NCI-H69 (cell line): ENCODE measurements around the gene RNF113B.

Experiments used
- DNase-seq: peaks from one replicate; lab custom pipeline; 2025; lab: John Stamatoyannopoulos, UW

RNF113B gene

DNA sequence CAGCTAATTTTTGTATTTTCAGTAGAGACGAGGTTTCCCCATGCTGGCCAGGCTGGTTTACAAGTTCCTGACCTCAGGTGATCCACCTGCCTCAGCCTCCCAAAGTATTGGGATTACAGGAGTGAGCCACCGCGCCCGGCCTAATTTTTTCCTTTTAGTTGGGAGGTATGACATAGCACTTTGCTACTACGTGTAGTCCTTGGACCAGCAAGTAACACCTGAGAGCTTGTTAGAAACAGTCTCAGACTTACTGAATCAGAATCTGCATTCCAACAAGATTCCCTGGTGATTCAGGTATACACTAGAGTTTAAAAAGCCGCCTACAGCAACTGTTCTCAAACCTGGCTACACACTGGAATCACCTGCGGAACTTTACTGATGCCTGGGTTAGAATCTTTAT is 36.0 kb downstream of the RNF113B start:
- no peak for DNase-seq

GRCh38 chr13:98134901-98135300 is 42.2 kb downstream of the RNF113B start:
- no peak for DNase-seq

DNA sequence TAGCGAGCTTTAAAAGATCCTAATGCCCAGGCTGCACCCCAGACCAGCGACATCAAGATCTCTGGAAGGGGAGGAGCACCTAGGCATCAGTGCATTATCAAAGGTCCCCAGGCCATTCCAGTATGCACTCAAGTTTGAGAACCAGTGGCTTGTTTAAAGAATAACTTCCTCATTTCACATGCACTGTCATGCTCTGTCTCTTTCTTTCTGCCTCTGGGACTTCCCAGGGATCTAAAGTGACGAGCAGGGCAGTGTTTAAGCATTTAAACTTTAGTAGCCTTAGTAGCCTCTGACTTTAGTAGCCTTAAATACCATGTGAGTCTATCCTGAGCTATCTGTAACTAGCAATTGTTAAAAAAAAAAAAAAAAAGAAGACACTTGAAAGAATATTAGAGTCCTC is 43.1 kb downstream of the RNF113B start:
- DNase-seq: no peak

GRCh38 chr13:98129059-98129746 is 47.9 kb downstream of the RNF113B start:
- DNase-seq: no peak
